ENCODE data around the gene MFSD1. TPM values are rescaled to one million over a fixed set of nuclear protein-coding genes. Genes with fewer than 3 reads are reported as not detected.

The MFSD1 gene
- polyA plus RNA-seq, 1 donor, result 25.6 TPM

DNA sequence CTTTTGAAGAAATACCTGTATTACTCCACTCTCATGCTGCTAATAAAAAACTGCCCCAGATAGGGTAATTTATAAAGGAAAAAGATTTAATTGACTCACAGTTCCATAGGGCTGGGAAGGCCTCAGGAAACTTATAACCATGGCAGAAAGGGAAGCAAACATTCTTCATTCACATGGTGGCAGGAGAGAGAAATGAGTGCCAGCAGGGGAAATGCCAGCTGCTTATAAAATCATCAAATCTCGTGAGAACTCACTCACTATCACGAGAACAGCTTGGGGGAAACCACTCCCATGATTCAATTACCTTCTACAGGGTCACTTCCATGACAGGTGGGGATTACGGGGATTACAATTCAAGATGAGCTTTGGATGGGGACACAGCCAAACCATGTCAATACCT is 18.7 kb downstream of the MFSD1 start:
- DNase-seq, result no peak

DNA sequence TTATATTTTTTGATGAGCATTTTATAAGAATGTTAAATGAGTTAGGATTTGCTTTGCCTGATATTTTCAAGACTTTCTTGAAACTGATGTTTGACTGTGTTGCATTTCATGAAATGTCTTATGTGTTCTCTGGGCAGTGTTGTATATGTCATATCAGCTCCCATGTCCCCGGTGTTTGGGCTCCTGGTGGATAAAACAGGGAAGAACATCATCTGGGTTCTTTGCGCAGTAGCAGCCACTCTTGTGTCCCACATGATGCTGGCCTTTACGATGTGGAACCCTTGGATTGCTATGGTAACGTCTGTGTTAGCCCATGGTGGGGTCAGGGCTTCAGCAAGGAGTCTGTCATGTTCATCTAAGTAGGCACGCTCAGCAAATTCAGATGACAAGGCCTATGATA is 20.0 kb downstream of the MFSD1 start:
- no peak for DNase-seq

DNA sequence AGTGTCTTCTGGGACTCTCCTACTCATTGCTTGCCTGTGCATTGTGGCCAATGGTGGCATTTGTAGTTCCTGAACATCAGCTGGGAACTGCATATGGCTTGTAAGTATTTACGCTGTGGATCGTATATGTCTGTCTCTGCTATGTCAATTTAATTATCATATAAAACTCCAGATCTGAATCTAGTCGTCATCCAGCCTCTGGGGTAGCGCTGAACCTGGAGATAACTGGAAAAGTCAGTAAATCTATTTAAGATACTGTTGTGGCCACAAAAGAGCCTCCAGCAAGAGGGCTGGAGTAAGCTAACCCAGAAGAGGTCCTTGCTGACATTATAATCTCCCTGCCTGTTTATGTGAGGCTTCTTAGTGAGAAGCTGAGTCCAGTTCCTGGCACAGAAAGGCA is 21.6 kb downstream of the MFSD1 start:
- DNase-seq, result no peak

DNA sequence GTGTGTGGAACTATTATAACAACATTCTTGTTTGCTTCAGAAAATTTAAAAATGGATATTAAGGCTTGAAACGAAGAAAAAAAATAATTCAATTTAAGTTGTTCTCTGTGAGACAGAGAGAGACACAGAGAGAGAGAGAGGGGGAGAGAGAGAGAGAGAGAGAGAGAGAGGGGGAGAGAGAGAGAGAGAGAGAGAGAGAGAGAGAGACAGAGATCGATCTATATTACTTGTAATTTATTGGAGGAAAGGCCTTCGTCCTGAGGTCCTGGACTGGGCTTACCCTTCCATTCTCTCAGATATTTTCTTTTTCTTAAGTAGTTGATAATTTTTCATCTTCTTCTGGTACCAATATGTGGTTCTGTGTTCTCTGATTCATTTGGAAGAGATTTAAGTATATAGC is 25.9 kb downstream of the MFSD1 start:
- DNase-seq, result no peak

DNA sequence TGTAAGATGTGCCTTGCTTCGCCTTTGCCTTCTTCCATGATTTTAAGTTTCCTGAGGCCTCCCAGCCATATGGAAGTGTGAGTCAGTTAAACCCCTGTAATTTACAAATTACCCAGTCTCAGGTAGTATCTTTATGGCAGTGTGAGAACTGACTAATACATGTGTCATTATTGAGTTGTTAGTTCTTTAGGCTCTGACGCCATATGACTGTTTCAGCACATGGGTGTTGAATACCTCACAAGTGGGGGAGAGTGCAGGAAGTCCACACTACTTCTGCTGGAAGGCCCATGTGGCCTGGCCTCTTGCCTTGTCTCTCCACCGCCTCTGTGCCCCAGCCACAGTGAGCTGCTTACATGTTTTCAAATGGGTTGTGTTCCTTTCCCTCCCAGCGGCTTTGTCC is 28.5 kb downstream of the MFSD1 start:
- DNase-seq, result no peak

DNA sequence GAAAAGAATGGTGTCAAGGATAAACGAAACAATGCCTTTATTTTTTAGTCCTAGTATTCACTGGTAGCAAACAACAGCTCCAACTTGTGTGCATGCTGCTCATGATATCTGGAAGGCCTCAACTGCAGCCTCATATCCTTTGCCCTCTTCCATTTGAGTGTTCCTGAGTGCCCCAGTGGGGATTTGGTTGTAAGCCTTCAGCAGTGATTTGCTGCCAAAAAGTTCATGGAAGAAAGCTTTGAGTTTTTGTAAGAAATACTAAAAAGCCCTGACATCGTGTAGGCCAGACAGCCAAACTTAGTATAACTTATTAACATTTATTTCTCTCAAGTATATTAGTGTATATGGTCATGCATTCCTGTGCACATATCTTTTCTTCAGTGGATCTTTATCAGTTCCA is 30.0 kb downstream of the MFSD1 start:
- DNase-seq, result no peak

DNA sequence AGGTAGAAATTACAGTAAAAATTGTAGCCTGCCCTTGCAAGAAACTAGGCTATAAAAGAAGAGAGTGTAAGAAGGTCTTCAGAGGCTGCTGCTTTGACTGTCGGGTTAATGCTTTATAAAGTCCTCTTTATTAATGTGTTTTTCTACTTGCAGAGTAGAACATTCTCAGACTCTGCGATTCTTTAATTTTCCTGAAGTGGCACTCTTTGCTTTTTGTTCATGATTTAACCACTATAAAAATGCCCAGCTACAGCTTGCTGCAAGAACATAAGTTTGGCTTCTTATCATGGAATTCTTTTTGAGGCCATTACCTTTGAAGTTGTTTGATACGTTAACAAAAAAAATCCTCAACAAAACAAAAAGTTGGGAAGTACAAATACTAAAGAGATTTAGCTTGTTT is 33.8 kb downstream of the MFSD1 start:
- DNase-seq, result no peak

DNA sequence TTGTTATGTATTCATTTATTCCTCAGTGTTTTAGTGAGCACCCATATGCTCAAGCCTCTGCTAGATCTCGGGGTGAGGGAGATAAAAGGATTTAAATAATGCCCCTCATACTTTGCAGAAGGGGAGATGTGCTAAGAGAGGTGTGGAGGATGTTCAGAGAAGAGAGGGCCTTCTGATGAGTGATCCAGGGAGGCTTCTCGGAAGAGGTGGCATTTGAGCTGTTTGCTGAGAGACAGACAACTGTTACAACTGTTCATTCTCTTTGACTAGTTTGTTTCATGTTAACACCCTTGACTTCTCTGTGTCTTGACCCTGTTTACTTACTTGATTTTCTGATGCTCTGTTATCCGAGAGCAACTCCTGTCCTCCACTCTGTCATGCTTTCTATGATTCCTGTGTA is 34.5 kb downstream of the MFSD1 start:
- no peak for DNase-seq

DNA sequence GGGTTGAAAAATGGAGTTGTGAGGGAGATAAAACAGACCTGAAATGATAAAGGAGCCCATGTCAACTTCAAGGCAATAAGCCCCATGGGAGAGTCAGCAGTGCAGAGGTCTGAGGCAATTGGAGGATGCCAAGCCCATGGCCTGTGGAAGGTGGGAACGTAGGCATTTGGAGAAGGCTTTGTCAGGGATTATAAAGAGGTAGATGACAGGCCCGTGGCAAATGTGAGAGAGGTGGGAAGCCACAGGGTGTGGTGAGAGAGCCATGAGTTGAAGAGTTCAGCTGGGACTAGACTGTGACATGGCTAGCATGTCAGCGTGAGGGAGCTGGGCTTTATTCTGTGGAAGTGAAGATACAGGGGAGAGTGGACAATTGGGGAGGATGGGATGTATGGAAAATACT is 35.4 kb downstream of the MFSD1 start:
- DNase-seq, result no peak

DNA sequence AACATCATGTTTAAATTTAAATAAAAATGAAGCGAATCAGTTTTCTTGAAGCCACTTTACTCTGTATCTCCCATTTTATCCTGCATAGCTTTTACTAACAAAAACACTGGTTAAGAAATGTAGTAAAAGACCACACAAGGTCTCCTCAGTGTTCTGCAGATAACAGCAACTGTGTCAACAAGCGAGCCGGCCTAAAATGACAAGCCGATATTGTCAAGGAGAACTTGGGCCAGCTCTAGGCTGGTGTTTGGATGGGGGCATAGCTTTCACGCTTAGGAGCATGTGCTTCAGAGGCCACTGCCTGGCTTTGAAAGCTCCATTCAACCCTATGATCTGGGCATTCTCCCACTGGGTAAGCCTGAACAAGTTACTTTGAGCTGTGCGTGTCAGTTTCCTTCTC is 38.1 kb downstream of the MFSD1 start:
- DNase-seq, result no peak

DNA sequence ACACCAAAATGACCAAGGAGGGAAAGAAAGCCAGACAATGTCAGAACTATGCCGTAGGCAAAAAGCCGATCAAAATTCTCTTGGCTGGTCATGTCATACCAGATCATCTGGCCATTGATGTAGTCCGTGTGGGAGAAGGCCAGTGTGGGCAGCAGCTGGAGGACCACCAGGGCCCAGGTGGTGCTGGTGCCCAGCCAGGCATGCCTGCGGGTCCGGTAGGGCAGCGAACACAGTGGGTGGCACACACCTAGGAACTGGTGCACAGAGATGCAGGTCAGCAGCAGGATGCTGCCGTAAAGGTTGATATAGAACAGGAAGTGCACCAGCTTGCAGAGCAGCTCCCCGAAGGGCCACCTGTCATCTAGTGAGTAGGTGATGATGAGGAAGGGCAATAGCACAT is 39.5 kb downstream of the MFSD1 start:
- DNase-seq, result no peak

DNA sequence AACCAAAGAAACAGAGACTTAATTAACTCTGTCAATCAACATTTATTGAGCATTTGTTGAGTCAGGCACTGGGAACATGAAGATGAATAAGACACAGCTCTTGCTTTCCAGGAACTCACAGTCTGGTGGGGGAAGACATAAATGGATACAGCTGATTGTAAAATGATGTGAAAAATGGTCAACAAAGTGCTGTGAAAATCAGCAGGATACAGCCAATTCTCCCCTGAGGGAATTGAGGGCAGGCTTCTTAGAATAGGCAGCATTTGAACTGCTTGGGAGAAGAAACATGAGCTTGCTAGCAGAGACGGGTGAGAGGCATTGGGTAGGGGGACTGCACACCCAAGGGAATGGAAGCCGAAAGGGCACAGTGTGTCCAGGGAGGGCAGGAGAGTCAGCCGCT is 41.1 kb downstream of the MFSD1 start:
- DNase-seq, result no peak

DNA sequence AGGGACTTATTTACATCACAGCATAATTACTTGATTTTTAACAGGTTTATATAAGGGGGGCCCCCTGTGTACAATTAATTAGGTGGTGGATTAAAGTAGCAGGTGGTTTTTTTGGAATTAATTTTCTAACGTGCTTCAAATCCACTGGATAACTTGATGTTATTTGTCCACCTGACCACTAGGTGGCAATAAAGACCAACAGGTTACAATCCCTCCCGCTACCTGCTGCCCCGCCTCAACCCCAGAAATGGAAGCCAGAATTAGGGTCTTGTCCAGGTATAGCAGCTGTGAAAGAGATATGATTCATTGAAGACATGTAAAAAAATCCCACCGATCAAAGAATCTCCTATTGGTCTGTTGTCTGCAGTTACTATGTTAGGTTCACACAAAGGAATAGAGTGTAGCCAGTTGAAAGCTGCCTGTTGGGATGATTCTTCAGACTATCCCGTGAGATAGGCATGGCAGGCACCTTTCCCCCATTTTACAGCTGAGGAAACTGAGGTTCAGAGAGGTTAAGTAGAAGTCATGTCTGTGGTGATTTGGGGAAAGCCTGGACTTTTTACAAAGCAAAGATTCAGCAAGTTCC is 44.0 kb downstream of the MFSD1 start:
- no peak for DNase-seq

DNA sequence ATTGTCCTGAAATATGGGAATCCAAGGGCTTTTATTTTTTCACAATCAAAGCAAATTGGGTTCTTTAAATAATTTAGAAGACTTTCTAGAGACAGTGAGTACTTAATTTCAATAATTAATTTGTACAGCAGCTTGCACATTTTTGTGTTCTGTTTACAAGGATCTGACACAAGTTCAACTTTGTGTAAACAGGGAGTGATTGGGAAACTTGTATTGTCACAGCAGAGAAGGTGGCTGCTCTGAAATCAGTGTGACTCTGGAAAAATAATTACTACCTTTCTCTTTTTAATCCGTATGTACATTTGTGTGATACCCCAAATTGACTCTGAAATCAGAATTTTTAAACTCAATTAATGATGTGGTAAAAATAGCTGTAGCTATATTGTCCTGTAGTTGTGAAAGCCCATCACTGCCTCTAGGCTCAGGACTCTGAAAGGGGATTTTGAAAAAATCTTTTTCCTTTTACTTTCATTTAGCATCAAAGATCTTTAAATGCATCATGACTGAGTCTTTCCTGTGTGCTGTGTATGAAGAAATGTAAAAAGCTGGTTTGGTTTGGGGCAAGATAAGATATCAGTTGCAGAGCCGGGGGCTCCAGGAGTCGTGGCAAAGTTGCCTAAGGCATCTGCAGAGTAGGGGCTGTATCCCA is 45.1 kb downstream of the MFSD1 start:
- no peak for DNase-seq

DNA sequence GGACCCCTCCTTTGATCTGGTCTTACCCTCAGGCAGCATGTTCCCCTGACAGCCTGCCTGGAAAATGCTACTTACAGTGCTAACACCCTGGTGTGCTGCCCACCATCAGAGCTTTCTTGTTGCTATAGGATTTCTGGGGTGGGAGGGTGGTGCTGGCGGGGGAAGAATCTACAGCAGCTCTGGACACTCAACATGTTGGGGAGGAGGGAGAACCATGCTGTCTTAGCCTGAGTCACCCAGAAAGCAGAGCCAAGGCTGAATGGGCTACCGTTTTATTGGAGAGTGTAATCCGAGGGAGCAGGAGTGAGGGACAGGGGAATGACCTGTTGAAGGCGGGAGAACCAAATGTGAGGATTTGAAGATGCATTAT is 45.6 kb downstream of the MFSD1 start:
- no peak for DNase-seq

DNA sequence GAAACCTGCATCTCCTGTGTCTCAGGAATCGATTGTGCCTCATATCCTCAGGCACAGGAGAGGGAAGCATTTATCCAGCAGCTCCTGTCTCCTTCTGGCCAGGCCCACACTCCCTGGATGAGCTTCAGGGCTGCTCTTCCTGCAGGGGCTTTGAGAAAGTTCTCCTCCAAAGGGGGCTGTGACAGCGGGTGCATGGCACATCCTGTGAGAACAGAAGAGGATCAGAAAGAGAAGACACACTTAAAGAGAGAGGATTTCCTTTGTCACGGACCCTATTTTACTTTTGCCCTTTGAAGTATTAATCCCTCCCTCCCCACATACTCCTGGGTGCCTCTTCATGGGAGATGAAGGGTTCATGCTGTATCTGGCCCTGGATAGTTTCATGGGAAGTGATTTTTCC is 46.0 kb downstream of the MFSD1 start:
- DNase-seq, result no peak

DNA sequence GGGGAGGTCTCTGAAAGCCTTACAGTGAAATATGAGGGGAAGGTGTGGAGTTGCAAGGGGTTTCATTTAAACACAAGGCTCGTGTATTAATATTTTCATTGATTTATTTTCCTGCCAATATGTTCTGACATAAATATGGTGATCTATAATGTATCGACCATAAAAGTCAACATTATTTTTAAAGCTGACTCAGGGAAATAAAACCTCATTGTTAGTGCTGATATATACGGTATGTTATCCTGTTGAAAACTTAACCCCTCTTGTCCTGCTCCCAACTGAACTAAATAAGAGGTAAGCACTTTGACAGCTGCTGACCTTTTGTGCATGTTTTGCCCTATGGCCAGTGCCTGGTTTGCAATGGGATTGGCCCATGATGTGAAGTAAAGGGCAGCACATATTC is 47.9 kb downstream of the MFSD1 start:
- DNase-seq, result no peak

DNA sequence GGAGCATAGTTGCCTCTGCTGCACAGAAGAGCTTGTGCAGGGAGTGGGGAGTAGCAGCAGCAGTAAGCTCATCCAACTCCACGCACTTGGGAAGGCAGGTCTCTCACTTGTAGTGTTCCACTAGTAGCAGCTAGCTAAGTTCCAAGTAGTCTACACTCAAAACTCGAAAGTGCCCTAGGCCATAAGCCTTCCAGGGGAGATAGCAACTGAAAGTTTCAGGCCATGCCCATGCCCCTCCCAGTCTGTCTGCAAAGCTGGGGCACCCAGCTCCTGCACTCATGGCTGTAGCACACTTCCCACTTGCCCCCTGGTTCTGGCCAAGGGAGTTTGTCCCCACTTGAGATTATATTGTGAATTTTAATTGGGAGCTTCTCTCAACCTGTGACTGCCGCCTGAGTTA is 57.5 kb downstream of the MFSD1 start:
- no peak for DNase-seq

DNA sequence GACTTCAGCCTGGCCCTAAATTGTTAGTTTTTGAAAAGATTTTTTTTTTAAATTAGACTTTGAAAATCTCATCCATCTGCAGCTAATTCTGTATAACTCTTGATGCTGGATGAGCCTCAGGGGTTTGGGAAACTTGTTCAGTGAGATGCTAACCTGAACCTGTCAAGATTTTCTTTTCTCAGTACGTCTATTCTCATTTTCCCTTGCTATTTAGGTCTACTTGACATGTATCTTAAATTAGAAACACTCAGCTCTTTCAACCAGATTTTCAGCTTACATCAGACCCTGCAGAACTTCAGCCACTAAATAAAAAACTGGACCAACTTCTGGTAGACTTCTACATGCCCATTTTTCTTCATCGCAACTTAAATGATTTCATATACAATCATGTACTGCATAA is 61.4 kb downstream of the MFSD1 start:
- DNase-seq, result no peak

DNA sequence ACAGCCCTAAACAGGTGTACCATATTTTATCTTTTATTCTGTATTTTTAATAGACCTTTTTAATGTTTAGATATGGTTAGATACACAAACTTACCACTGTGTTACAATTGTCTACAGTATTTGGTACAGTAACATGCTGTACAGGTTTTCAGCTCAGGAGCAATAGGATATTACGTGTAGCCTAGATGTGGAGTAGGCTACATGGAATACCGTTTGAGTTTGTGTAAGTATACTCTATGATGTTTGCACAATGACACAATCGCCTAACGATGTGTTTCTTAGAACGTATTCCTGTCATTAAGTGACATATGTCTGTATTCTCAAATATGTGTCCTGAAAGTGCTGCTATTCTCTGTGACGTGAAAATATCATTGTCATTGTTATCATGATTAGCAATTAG is 62.6 kb downstream of the MFSD1 start:
- DNase-seq, result no peak

DNA sequence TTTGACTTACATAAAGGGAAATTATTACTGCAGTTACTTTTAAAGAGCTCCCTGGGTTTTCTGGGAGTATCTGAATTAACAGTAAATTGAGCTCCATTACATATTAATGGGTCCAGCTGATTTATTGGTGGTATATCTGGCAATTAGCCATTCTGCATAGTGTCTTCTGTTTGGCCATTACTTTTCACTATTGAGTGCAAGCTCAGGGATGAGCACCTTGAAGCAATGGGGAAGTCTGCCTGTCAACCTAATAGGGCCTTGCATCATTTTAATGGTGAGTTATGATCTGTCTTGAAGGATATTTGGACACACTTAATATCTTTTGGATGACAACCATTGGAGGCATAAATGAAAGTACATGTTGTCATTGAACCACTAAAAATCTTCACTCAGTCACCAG is 73.8 kb downstream of the MFSD1 start:
- no peak for DNase-seq
